Body of pancreas (tissue), 4 donors: ENCODE data around the gene BARD1.

Experiments used
- CTCF ChIP-seq, 7 experiments: fragments of 450-650 bp in 4 of 7; fragments of 200-600 bp in 3 of 7; sonication (generic) in 3 of 7; IDR thresholded peaks; one replicate each; pipeline ENCODE4 v1.5.1; 2016 to 2019; ENCODE audit warnings: antibody characterized with exemption in 7 of 7
- POLR2A ChIP-seq, 3 donors: fragments of 450-650 bp; IDR thresholded peaks; one replicate each; pipeline ENCODE4 v1.6.1; 2016; ENCODE audit warnings: antibody characterized with exemption in 3 of 3, mild to moderate bottlenecking in 2 of 3

DNA sequence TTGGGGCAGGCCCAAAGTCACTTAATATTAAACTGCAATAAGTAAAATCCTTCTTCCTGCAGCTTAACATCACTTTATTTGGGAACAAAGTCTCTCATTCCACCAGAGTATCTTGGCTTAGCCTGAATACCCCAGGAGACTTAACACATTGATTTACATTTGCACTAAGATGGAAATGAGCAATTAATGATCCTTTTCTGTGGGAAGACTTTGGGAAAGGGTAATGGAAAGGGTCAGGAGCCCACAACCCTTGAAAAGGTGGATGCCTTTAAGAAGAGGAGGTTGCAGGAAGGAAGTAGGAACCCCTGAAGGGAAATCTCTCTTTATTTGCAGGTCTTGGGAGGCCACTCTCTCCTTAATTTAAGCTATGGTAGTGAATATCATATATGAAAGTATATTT is 28.0 kb upstream of the BARD1 start:
- TF ChIP-seq CTCF (IDR thresholded peaks at IDR 0.05) (no peak), POLR2A (IDR thresholded peaks at IDR 0.05) (no peak)
